GM18526 (cell line): ENCODE data around the gene SARNP.

Experiments
- POLR2A ChIP-seq: IDR thresholded peaks from 3 replicates; pipeline ENCODE4 v1.6.1; 2011; ENCODE audit not compliant: insufficient read length; ENCODE audit errors: extremely low read depth

The SARNP gene

GRCh38 chr12:55736780-55737580 is 80.5 kb downstream of the SARNP start:
- no peak for TF ChIP-seq POLR2A

- TF ChIP-seq POLR2A: no peak
Observed at GRCh38 chr12:55736076-55736475, 81.4 kb downstream of the SARNP start.

DNA sequence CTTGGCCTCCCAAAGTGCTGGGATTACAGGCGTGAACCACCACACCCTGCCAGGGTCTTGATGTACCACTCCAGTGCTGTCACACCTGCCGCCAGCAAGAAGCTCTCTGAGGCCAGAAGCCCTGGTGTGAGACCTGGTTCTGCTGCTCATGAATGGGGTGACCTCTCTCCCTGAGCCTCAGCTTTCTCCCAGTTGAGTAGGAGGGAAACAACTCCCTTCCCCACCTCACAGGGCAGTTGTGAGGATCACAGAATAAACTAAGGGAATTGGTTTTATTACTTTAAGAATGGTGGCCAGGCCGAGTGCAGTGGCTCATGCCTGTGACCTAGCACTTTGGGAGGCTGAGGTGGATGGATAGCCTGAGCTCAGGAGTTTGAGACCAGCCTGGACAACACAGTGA is 82.9 kb downstream of the SARNP start:
- no peak for TF ChIP-seq POLR2A

DNA sequence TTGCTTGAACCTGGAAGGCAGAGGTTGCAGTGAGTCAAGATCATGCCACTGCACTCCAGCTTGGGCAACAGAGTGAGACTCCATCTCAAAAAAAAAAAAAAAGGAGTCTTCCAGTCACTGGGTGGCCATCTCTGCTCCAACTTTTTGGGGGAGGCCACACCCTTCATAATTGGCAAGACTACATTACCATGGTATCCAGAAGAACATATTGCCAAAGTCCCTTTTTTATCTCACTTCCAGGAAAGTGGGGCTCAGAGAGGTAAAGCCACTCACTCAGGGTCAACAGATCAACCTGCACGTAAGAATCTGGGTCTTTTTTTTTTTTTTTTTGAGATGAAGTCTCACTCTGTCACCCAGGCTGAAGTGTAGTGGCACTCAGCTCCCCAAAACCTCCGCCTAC is 83.7 kb downstream of the SARNP start:
- no peak for TF ChIP-seq POLR2A

DNA sequence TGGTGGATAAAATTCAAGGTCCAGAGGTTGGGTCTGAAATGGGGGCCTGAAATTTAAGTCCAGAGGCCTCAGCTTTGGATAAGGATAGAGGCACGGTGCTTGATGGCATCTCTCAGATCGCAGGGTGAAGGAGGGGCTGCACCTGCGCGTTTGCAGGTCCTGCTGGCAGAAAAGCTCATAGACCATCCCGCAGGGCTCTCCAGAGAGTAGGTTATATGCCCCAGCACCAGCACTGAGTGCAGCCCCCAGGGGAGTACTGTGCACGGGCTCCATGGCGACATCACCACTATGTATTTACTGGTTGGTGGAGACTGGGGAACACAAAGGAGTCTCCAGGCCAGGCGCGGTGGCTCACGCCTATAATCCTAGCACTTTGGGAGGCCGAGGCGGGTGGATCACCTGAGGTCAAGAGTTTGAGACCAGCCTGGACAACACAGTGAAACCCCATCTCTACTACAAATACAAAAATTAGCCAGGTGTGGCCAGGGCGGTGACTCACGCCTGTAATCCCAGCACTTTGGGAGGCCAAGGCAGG is 84.4 kb downstream of the SARNP start:
- TF ChIP-seq POLR2A: no peak

- TF ChIP-seq POLR2A: no peak
Observed at GRCh38 chr12:55732288-55732687, 85.2 kb downstream of the SARNP start.

DNA sequence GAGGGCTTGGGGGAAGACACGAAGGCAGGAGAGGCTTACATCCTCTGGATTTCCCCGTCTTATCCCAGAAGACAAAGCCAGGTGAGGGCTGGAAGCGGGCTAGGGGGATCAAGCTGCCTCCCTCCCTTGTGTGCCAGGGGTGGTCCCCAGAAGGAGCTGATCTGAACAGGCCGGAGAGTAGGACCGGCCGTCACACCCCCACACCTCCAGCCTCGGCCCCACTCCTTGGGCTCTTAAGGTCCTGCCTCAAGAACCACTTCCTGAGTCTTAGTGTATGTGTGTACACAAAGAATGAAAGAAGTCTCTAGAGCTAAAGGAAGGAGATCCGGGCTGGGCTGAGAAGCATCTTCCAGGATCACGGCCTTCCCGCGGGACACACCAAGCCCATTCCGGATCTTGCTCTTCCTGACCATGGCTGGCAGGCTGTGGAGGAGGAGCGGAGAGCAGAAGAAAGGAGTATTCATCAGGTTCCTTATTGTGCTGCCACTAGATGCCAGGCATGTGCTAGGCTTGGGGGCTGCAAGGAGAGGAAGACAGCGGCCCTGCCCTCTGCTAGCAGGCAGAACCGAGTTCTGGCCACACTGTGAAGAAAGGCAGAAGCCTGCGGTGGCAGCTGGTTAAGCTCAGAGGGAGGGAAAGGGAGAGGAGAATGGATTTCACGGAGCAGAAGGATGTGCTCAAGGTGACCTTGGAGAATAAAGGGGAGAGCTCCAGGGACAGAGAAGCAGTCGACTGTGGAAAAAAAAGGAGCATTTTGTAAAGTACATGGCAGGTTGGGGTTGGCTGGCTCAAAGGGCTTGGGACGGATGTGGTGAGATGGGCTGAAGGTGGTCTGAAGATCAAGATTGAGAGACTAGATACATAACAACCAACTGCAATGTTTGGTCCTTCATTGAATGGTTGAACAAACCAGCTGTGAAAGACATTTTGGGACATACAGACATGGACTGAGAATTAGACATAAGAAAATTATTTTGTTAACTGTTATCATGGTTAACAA is 87.4 kb downstream of the SARNP start:
- peak; percentile 27 for TF ChIP-seq POLR2A

GRCh38 chr12:55728939-55729818 is 88.3 kb downstream of the SARNP start, which contains the start of gene CD63:
Gene CD63 (minus strand): TSS chr12:55729009. CDS start chr12:55728341, 668 bp downstream.
- peak; percentile 49 for TF ChIP-seq POLR2A

DNA sequence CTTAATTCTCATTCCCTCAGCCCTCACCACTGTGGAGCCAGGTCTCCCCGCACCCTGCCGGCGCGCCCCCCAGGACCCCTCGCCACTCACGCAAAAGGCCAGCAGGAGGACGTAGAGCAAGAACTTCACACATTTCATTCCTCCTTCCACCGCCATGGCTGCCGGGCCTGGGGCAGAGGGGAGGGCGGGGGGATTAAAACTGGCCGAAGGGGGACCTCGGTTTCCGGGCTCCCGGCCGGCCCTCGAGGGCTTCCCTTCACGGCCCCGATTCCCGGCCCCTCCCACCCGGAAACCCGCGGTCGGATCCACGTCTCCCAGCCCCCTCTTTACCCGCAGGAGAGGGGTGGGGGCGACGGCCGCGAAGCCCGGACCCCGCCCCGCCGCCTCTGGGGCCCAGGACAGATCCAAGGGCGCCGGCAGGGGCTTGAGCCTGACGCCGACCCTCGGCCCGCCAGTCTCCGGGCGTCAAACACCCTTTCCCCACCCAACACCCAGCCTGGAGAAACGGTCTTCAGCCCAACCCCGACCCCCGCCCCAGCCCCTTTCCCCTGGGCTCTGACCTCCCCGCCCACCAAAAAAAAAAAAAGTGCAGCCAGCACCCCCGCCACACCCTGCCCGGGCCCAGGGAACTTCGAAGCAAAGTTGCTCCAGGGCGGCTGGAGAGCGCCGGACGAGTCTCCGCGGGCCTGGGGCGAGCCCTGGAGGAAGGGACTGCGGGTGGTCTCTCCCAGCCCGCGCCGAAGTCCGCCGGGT is 89.2 kb downstream of the SARNP start:
- no peak for TF ChIP-seq POLR2A

GRCh38 chr12:55727643-55728185 is 89.8 kb downstream of the SARNP start:
- TF ChIP-seq POLR2A: no peak

DNA sequence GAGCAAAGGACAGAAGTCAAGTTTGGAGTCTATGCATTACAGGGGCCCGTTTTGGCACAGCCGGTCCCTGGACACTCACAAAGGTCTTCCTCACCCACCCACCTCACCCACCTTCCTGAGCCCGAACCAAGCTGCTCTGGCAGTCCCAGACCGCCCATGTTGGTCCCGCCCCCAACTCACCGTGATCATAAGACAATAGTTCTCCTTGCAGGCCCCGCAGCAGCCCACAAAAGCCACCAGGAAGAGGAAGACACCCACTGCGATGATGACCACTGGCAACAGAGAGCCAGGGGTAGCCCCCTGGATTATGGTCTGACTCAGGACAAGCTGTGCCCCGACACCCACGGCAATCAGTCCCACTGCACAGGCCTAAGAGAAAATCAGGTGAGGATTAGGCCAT is 90.6 kb downstream of the SARNP start:
- no peak for TF ChIP-seq POLR2A

DNA sequence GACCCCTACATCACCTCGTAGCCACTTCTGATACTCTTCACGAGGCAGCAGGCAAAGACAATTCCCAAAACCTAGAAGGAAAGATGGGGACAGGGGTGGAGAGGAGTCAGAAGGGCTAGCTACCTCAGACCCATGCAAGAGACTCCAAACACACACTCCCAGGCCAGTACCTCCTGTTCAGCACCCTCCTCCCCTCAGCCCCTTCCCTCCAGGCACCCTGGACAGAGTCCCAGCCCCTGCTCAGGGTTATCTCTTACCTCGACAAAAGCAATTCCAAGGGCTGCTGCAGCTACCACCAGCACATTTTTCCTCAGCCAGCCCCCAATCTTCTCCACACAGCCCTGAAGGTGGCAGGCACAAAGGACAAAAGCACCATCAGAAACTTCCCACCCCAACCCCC is 92.0 kb downstream of the SARNP start:
- TF ChIP-seq POLR2A: no peak

DNA sequence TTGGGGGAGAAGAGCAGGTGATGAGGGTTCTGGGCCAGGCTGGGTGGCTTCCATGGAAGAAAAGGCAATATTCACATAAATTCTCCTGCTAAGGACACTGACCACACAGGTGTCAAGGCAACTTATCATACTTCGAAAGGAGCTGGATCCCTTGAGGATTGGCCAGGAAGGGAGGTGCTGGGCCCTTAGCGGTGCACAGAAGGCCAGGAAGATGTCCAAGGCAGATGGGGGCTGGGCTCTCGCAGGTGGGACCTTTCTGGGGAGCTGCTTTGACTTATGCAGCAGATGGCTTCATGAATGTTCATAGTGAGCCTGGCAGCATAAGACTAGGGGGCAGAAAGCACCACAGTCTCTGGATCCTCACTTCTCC is 92.6 kb downstream of the SARNP start:
- no peak for TF ChIP-seq POLR2A
